PC-3 (cell line): ENCODE measurements around the gene ZNF732.

Experiments used
- EZH2 ChIP-seq: fragments of 300-600 bp; sonication (generic); IDR thresholded peaks from one replicate; pipeline ENCODE4 v1.6.1; 2017; ENCODE audit warnings: antibody characterized with exemption, mild to moderate bottlenecking, low read length; ENCODE audit not compliant: unreplicated experiment
- TF ChIP-seq, protein P1 (sequence below): fragments of 300-600 bp; sonication (generic); conservative IDR thresholded peaks from 2 replicates; pipeline ENCODE4 v1.5.1; 2017; ENCODE audit warnings: antibody characterized with exemption, low read depth, mild to moderate bottlenecking, low read length

- TF ChIP-seq, protein P1, sequence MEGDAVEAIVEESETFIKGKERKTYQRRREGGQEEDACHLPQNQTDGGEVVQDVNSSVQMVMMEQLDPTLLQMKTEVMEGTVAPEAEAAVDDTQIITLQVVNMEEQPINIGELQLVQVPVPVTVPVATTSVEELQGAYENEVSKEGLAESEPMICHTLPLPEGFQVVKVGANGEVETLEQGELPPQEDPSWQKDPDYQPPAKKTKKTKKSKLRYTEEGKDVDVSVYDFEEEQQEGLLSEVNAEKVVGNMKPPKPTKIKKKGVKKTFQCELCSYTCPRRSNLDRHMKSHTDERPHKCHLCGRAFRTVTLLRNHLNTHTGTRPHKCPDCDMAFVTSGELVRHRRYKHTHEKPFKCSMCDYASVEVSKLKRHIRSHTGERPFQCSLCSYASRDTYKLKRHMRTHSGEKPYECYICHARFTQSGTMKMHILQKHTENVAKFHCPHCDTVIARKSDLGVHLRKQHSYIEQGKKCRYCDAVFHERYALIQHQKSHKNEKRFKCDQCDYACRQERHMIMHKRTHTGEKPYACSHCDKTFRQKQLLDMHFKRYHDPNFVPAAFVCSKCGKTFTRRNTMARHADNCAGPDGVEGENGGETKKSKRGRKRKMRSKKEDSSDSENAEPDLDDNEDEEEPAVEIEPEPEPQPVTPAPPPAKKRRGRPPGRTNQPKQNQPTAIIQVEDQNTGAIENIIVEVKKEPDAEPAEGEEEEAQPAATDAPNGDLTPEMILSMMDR = no peak
- no peak for TF ChIP-seq EZH2
These were observed 34.7 kb upstream of the ZNF732 start for GRCh38 chr4:340011-340410.
